K562 (cell line): ENCODE data around the gene TAPBPL. TPM values are rescaled to one million over a fixed set of nuclear protein-coding genes. Genes with fewer than 3 reads are reported as not detected.
A peak's percentile ranks its signal among the peaks of the same experiment; 100 is the strongest.

ENCODE experiments used
- ATAC-seq: fragments of 200-7000 bp; cut with Tn5 transposase; 3 replicates; pipeline ENCODE4 v1.9.1; 2020; ENCODE audit warnings: moderate library complexity
- BruUV-seq: library from RNA; stranded (reverse); fragments of 400-500 nt; replicated peaks from 2 replicates; lab custom pipeline; 2021; lab: Mats Ljungman, UMichigan
- CTCF ChIA-PET: fragments of 300-600 bp; formaldehyde crosslinking; extraction: SDS; loops from one replicate; lab custom pipeline; 2021; ENCODE audit warnings: low intra/inter-chr PET ratio; lab: Yijun Ruan, JAX
- POLR2A ChIA-PET: fragments of 300-600, 350-650 bp; sonication (Branson Sonifier 250); formaldehyde crosslinking; extraction: SDS; loops from one replicate; lab custom pipeline; 2021; ENCODE audit warnings: antibody characterized with exemption, inconsistent platforms; lab: Yijun Ruan, JAX
- DNase-seq, 4 experiments: peaks; one replicate each; pipeline versions ENCODE4 v3.0.0 to v3.0.0-alpha.2; 2011 to 2018; ENCODE audit warnings: low spot score in 3 of 4, mixed read lengths in 3 of 4; ENCODE audit errors: extremely low read depth in 1 of 4
- FAIRE-seq: peaks from 2 replicates; lab custom pipeline; 2011; peaks lifted over from hg19 to GRCh38; lab: Jason Lieb, UNC
- H2AFZ ChIP-seq: 2 replicates; pipeline ENCODE4 v1.6.0; 2011; ENCODE audit warnings: low read depth, low read length, control low read depth, inconsistent platforms
- H3K27ac ChIP-seq: fragments of 200-600 bp; 3 replicates; pipeline ENCODE4 v1.8.0; 2011; ENCODE audit warnings: low read depth, mild to moderate bottlenecking, control low read depth, inconsistent platforms, low read length, moderate library complexity, mixed read lengths; ENCODE audit errors: extremely low read depth
- H3K27me3 ChIP-seq, 2 experiments: fragments of 300-600 bp in 1 of 2; 2 replicates in 1 of 2; 3 replicates in 1 of 2; pipeline versions ENCODE4 v1.6.0 to v1.8.0; 2011; ENCODE audit warnings: inconsistent platforms in 2 of 2, low read length in 2 of 2, mild to moderate bottlenecking in 1 of 2, mixed read lengths in 1 of 2, moderate library complexity in 1 of 2; ENCODE audit not compliant: control insufficient read depth in 2 of 2, insufficient read depth in 2 of 2
- H3K36me3 ChIP-seq: fragments of 300-600 bp; 3 replicates; pipeline ENCODE4 v1.8.0; 2011; ENCODE audit warnings: mild to moderate bottlenecking, low read length, inconsistent platforms; ENCODE audit not compliant: control insufficient read depth, insufficient read depth
- H3K4me1 ChIP-seq, 2 experiments: fragments of 200-600 bp in 1 of 2; replicated peaks in 1 of 2; 2 replicates in 1 of 2; 3 replicates in 1 of 2; pipeline versions ENCODE4 v1.5.1 to v1.8.0; 2011; ENCODE audit warnings: inconsistent platforms in 2 of 2, low read length in 2 of 2, mild to moderate bottlenecking in 1 of 2, mixed read lengths in 1 of 2, moderate library complexity in 1 of 2; ENCODE audit not compliant: control insufficient read depth in 2 of 2, insufficient read depth in 2 of 2
- H3K4me2 ChIP-seq: 2 replicates; pipeline ENCODE4 v1.6.1; 2011; ENCODE audit warnings: low read length, control low read depth, inconsistent platforms, mixed read lengths; ENCODE audit not compliant: insufficient read depth
- H3K4me3 ChIP-seq: fragments of 200-600 bp; sonication (generic), shearing (Covaris generic); 2 replicates; pipeline ENCODE4 v1.5.1; 2016; ENCODE audit warnings: control low read depth, inconsistent platforms
- H3K79me2 ChIP-seq: fragments of 200-600 bp; 3 replicates; pipeline ENCODE4 v1.8.0; 2011; ENCODE audit warnings: low read length, inconsistent platforms; ENCODE audit not compliant: control insufficient read depth, insufficient read depth
- H3K9ac ChIP-seq, 2 experiments: 2 replicates each; pipeline versions ENCODE4 v1.6.0 to v1.6.1; 2011; ENCODE audit warnings: low read depth in 2 of 2, low read length in 2 of 2, control low read depth in 1 of 2, inconsistent platforms in 1 of 2, mild to moderate bottlenecking in 1 of 2, mixed read lengths in 1 of 2; ENCODE audit not compliant: insufficient read depth in 1 of 2
- H3K9me1 ChIP-seq: one replicate; pipeline ENCODE4 v1.6.0; 2011; ENCODE audit warnings: inconsistent platforms, mild to moderate bottlenecking, low read length, moderate library complexity; ENCODE audit not compliant: control insufficient read depth, insufficient read depth
- H3K9me3 ChIP-seq: replicated peaks from 2 replicates; pipeline ENCODE4 v1.5.1; 2011; ENCODE audit warnings: low read depth, low read length, inconsistent platforms; ENCODE audit not compliant: control insufficient read depth, insufficient read depth
- H4K20me1 ChIP-seq: replicated peaks from 2 replicates; pipeline ENCODE4 v1.6.1; 2011; ENCODE audit warnings: low read length, inconsistent platforms, mixed read lengths; ENCODE audit not compliant: control insufficient read depth, insufficient read depth
- ARNT ChIP-seq, 2 experiments: fragments of 450-650 bp; IDR thresholded peaks; 2 replicates each; pipeline ENCODE4 v1.6.1; 2016; ENCODE audit warnings: mild to moderate bottlenecking in 1 of 2
- CC2D1A ChIP-seq: fragments of 450-650 bp; IDR thresholded peaks from 2 replicates; pipeline ENCODE4 v1.6.1; 2017; ENCODE audit warnings: mild to moderate bottlenecking
- FOS ChIP-seq: IDR thresholded peaks from 3 replicates; pipeline ENCODE4 v1.6.1; 2011; ENCODE audit not compliant: insufficient read length; ENCODE audit errors: extremely low read depth
- HDAC2 ChIP-seq: fragments of 450-650 bp; IDR thresholded peaks from 2 replicates; pipeline ENCODE4 v1.6.1; 2016; ENCODE audit warnings: mild to moderate bottlenecking
- MTA1 ChIP-seq: fragments of 450-650 bp; IDR thresholded peaks from 2 replicates; pipeline ENCODE4 v1.6.1; 2017; ENCODE audit warnings: borderline replicate concordance
- PKNOX1 ChIP-seq: fragments of 450-650 bp; IDR thresholded peaks from 2 replicates; pipeline ENCODE4 v1.6.1; 2016
- POLR2B ChIP-seq: fragments of 450-650 bp; IDR thresholded peaks from 2 replicates; pipeline ENCODE4 v1.6.1; 2018; ENCODE audit warnings: low read depth; ENCODE audit not compliant: partially characterized antibody
- ZBTB33 ChIP-seq: sonication (generic); formaldehyde crosslinking; IDR thresholded peaks from 2 replicates; pipeline ENCODE4 v1.8.1; 2023; ENCODE audit warnings: mild to moderate bottlenecking, missing genetic modification reagents
- ZNF24 ChIP-seq: fragments of 450-650 bp; IDR thresholded peaks from 2 replicates; pipeline ENCODE4 v1.6.1; 2016
- WGBS: fragments of 100-300 bp; shearing (Covaris generic); methylation state at CpG from one replicate; pipeline ENCODE4 v1.1.6; 2016; ENCODE audit warnings: low coverage, mixed read lengths; ENCODE audit not compliant: insufficient coverage; ENCODE audit errors: missing lambda C conversion rate; 5-methylcytosine and 5-hydroxymethylcytosine counted together
- in situ Hi-C: fragments of 300-500 bp; cut with MboI; formaldehyde crosslinking; loops from 4 replicates; pipeline ENCODE4 v1.15.0; 2018; ENCODE audit warnings: inconsistent platforms, mixed read lengths
- intact Hi-C: fragments of 100-400 bp; cut with micrococcal nuclease; formaldehyde crosslinking; loops from 2 replicates; pipeline ENCODE4 v1.14.2; 2022
- polyA plus RNA-seq, 8 experiments: library from polyadenylated mRNA; depleted of rRNA in 4 of 8; stranded (reverse) in 5 of 8; unstranded in 3 of 8; fragments of >200 nt; fragmentation: Nextera tagmentation in 2 of 8; fragmentation: Illumina TruSeq in 1 of 8; extraction: Ambion mirVana in 2 of 8; extraction: Trizol in 1 of 8; gene quantifications; 2 replicates each; pipeline versions ENCODE4 v1.2.1 to v1.2.3, GENCODE V29; 2011 to 2014; ENCODE audit warnings: inconsistent platforms in 1 of 8, missing spikeins in 1 of 8
- total RNA-seq, 7 experiments: library from RNA; depleted of rRNA in 6 of 7; stranded (reverse); fragments of >200 nt in 6 of 7; fragmentation: Illumina TruSeq in 2 of 7; extraction: Trizol in 2 of 7; gene quantifications; 2 replicates each; pipeline versions ENCODE4 v1.2.1 to v1.2.3, GENCODE V29; 2011 to 2021; ENCODE audit warnings: low replicate concordance in 1 of 7
- TF ChIP-seq, protein P1 (sequence below), 2 experiments: fragments of 450-650 bp in 1 of 2; sonication (generic) in 1 of 2; formaldehyde crosslinking in 1 of 2; IDR thresholded peaks; 2 replicates each; pipeline versions ENCODE4 v1.7.1 to v1.9.0; 2016 to 2022; ENCODE audit warnings: inconsistent platforms in 1 of 2, mild to moderate bottlenecking in 1 of 2, missing genetic modification reagents in 1 of 2

TAPBPL gene
- total and polyA plus RNA-seq, 9 of the 15 experiments (the other 6 are each of a cell fraction or from before 2014, with no cell fraction given) = 0.29 to 1.6 (median 0.45) TPM

DNA sequence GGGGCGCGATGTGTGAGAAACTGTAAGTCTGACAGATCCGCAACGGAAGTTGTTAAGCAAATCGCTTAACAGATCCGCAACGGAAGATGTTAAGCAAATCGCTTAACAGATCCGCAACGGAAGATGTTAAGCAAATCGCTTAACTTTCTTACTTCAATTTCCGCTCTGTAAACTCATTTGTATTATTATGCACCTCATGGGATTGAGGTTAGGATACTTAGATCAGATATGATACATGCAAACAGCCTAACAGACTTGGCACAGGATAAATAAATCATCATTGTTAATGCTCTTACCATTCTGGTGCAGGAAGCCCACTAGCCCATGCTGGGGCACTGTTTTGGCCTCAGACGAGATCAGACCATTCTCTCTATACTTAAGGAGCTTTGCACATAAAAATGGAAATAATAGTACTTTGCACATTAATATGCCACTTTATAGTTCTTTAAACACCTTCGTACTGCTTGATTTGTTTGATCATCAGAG is 42.5 kb downstream of the TAPBPL start:
- in situ Hi-C loops (no loop called here), intact Hi-C loops (loop anchor here (2.0 kb wide), 1 partner anchor 40 kb away; the partner anchor contains the start of gene GAPDH)
- Histone ChIP-seq H3K27ac (peak overlapping the region; percentile 86), H3K27me3 (no peaks in the 10 kb centered on the region), H3K9me1 (no peaks in the 10 kb centered on the region), H3K4me3 (peak overlapping the region; percentile 50), H3K79me2 (peaks cover 44% of the 10 kb centered on the region), H3K36me3 (peaks cover 49% of the 10 kb centered on the region), H3K9me3 (no peaks in the 10 kb centered on the region), H3K4me1 (peaks cover 0 to 15% of the 10 kb centered on the region in 2 experiments; a peak in 3 of 5 replicates), H2AFZ (peak overlapping the region; percentile 88), H3K4me2 (peak overlapping the region; percentile 89), H3K9ac (peak overlapping the region; percentile 83 to 87), H4K20me1 (no peaks in the 10 kb centered on the region)
- ATAC-seq (no peak), DNase-seq (no peak), FAIRE-seq (no peak)
- WGBS = under 1% methylated on average over 14 of the region's 14 CpGs
- ChIA-PET POLR2A (interaction anchor here (1.0 kb wide), 1 partner anchor 187 kb away, joined by 3 read pairs; no protein-coding TSS in a partner anchor), CTCF (no interaction called here)
- BruUV-seq = TSS peak; percentile 79
- TF ChIP-seq ZNF24 (peak; percentile 83), FOS (no peak), HDAC2 (peak; percentile 39), MTA1 (0 out of 2 replicates have a peak, but pooled peaks have one; percentile 32), POLR2B (peak; percentile 4), CC2D1A (0 out of 2 replicates have a peak, but pooled peaks have one; percentile 31), ZBTB33 (no peak), ARNT (IDR thresholded peaks at IDR 0.05) (0 out of 4 replicates have a peak, but pooled peaks of 1 of the 2 experiments have one; percentile 33), PKNOX1 (peak; percentile 1; the same call in 1 of the 2 replicates)
- TF ChIP-seq, protein P1, sequence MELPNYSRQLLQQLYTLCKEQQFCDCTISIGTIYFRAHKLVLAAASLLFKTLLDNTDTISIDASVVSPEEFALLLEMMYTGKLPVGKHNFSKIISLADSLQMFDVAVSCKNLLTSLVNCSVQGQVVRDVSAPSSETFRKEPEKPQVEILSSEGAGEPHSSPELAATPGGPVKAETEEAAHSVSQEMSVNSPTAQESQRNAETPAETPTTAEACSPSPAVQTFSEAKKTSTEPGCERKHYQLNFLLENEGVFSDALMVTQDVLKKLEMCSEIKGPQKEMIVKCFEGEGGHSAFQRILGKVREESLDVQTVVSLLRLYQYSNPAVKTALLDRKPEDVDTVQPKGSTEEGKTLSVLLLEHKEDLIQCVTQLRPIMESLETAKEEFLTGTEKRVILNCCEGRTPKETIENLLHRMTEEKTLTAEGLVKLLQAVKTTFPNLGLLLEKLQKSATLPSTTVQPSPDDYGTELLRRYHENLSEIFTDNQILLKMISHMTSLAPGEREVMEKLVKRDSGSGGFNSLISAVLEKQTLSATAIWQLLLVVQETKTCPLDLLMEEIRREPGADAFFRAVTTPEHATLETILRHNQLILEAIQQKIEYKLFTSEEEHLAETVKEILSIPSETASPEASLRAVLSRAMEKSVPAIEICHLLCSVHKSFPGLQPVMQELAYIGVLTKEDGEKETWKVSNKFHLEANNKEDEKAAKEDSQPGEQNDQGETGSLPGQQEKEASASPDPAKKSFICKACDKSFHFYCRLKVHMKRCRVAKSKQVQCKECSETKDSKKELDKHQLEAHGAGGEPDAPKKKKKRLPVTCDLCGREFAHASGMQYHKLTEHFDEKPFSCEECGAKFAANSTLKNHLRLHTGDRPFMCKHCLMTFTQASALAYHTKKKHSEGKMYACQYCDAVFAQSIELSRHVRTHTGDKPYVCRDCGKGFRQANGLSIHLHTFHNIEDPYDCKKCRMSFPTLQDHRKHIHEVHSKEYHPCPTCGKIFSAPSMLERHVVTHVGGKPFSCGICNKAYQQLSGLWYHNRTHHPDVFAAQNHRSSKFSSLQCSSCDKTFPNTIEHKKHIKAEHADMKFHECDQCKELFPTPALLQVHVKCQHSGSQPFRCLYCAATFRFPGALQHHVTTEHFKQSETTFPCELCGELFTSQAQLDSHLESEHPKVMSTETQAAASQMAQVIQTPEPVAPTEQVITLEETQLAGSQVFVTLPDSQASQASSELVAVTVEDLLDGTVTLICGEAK (IDR thresholded peaks at IDR 0.05) = 0 out of 2 replicates have a peak, but pooled peaks have one; percentile 25
- TF ChIP-seq, protein P1 (CRISPR knock-in tag; IDR thresholded peaks at IDR 0.05) = no peak
